Activated T-cell treated with anti-CD3 and anti-CD28 coated beads, Interleukin-2, amount 50 U/mL, for 24 hours (primary cell): Measurements from ENCODE around the gene SLC16A2.
"Not testable (repeated sequence)": the region's sequence is repeated elsewhere in the genome, so short reads cannot be mapped to it uniquely, and the experiment has no call there.

Experiments
- DNase-seq: peaks from one replicate; pipeline ENCODE4 v3.0.0-alpha.2; 2020
- H3K27ac Mint-ChIP-seq: 2 replicates; pipeline ENCODE4 v1.8.0; 2020; ENCODE audit warnings: mild to moderate bottlenecking, mixed read lengths
- H3K27me3 Mint-ChIP-seq: 2 replicates; pipeline ENCODE4 v1.8.0; 2020; ENCODE audit warnings: mixed read lengths
- H3K36me3 Mint-ChIP-seq: 2 replicates; pipeline ENCODE4 v1.8.0; 2020; ENCODE audit warnings: low read depth, mixed read lengths
- H3K4me1 Mint-ChIP-seq: 2 replicates; pipeline ENCODE4 v1.8.0; 2020; ENCODE audit warnings: low read depth, mixed read lengths
- H3K4me3 Mint-ChIP-seq: 2 replicates; pipeline ENCODE4 v1.8.0; 2020; ENCODE audit warnings: mild to moderate bottlenecking, moderate library complexity, mixed read lengths
- H3K9me3 Mint-ChIP-seq: 2 replicates; pipeline ENCODE4 v1.8.0; 2020; ENCODE audit warnings: mixed read lengths

SLC16A2 gene

DNA sequence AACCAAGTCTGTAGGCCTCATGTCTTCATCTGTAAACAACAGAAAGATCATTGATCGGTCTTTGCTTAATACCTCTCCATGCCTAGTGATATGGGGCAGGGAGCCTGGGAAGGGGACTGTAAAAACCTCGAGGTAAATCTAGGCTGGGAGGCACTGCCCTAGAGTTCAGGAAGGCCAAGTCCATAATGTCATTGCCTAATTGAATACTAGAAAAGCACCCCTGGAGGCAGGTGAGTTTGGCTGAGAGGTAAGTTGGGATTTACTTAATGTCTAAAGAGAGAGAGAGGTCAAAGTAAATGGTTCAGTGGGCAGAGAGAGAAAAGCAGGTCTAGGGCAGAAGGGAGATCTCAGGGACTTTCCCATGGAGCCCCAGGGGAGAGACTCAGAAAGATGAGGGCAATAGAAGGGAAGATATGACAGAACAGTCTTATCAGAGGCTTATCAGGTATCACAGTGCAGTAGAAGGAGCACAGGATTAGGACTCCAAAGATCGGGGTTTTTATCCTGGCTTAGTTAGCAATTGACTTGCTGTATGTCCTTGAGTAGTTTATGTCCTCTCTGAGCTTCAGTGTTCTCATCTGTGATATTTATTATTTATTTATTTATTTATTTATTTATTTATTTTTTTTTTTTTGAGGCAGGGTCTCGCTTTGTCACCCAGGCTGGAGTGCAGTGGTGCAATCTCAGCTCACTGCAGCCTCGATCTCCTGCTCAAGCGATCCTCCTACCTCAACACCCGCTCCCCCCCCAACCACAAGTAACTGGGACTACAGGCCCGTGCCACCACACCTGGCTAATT is 85.2 kb downstream of the SLC16A2 start:
- no peaks in the 10 kb centered on the region for H3K4me1 Mint-ChIP-seq
- no peaks in the 10 kb centered on the region for H3K36me3 Mint-ChIP-seq
- no peak overlapping the region for H3K27ac Mint-ChIP-seq
- no peaks in the 10 kb centered on the region for H3K9me3 Mint-ChIP-seq
- H3K4me3 Mint-ChIP-seq = no peak overlapping the region
- H3K27me3 Mint-ChIP-seq = peaks cover 39% of the 10 kb centered on the region
- DNase-seq = no peak

DNA sequence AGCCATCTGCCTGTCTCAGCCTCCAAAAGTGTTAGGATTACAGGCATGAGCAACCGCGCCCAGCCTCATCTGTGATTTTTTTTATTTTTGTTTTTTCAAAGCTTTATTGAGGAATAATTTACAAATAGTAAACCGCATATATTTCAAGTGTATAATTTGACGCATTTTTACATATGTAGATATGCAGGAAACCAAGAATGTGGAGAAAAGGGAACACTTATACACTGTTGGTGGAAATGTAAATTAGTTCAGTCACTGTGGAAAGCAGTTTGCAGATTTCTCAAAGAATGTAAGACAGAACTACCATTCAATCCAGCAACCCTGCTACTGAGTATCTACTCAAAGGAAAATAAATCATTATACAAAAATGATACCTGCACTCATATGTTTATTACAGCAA is 85.9 kb downstream of the SLC16A2 start:
- DNase-seq = no peak
- Mint-ChIP-seq H3K9me3 (no peaks in the 10 kb centered on the region), H3K4me1 (no peaks in the 10 kb centered on the region), H3K27me3 (peaks cover 45% of the 10 kb centered on the region), H3K4me3 (no peak overlapping the region), H3K36me3 (no peaks in the 10 kb centered on the region), H3K27ac (no peak overlapping the region)

GRCh38 chrX:74509989-74510388 is 88.7 kb downstream of the SLC16A2 start:
- no peaks in the 10 kb centered on the region for H3K36me3 Mint-ChIP-seq
- no peak for DNase-seq
- no peaks in the 10 kb centered on the region for H3K4me1 Mint-ChIP-seq
- no peaks in the 10 kb centered on the region for H3K9me3 Mint-ChIP-seq
- no peak overlapping the region for H3K4me3 Mint-ChIP-seq
- H3K27me3 Mint-ChIP-seq = peaks cover 46% of the 10 kb centered on the region
- H3K27ac Mint-ChIP-seq = no peak overlapping the region

- no peak overlapping the region for H3K27ac Mint-ChIP-seq
- no peak for DNase-seq
- H3K4me3 Mint-ChIP-seq = no peak overlapping the region
- peaks cover 47% of the 10 kb centered on the region for H3K27me3 Mint-ChIP-seq
- no peaks in the 10 kb centered on the region for H3K4me1 Mint-ChIP-seq
- H3K9me3 Mint-ChIP-seq = no peaks in the 10 kb centered on the region
- no peaks in the 10 kb centered on the region for H3K36me3 Mint-ChIP-seq
Observed at GRCh38 chrX:74510401-74510800, 89.1 kb downstream of the SLC16A2 start.

DNA sequence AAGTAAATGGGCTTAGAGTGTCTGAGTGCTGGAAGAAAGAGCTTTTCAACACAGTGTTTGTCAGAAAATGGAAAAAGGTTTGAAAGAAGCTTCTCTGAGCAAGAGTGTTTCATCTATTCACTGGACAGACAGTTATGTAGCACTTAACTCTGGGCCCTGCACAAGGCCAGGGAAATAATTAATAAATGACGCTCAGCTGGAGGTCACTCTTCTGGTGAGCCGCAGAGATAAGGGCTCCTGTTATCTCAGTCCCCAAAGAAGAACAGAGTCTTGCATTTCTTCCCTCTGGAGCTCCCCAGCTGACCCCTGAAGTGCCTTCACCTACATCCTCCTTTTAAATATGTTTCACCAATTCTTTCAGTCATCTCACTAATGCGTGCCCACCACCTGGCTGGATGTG is 90.4 kb downstream of the SLC16A2 start:
- no peak for DNase-seq
- Mint-ChIP-seq H3K9me3 (peaks cover 3% of the 10 kb centered on the region), H3K4me1 (no peaks in the 10 kb centered on the region), H3K27ac (no peak overlapping the region), H3K36me3 (no peaks in the 10 kb centered on the region), H3K4me3 (no peak overlapping the region), H3K27me3 (peaks cover 43% of the 10 kb centered on the region)

GRCh38 chrX:74514384-74514783 is 93.1 kb downstream of the SLC16A2 start:
- Mint-ChIP-seq H3K4me1 (no peaks in the 10 kb centered on the region), H3K4me3 (no peak overlapping the region), H3K9me3 (peaks cover 5% of the 10 kb centered on the region), H3K27ac (no peak overlapping the region), H3K36me3 (no peaks in the 10 kb centered on the region), H3K27me3 (peaks cover 45% of the 10 kb centered on the region)
- no peak for DNase-seq

- H3K36me3 Mint-ChIP-seq = no peaks in the 10 kb centered on the region
- peaks cover 41% of the 10 kb centered on the region for H3K27me3 Mint-ChIP-seq
- H3K4me1 Mint-ChIP-seq = no peaks in the 10 kb centered on the region
- H3K27ac Mint-ChIP-seq = no peak overlapping the region
- H3K4me3 Mint-ChIP-seq = no peak overlapping the region
- peaks cover 5% of the 10 kb centered on the region for H3K9me3 Mint-ChIP-seq
- no peak for DNase-seq
Observed at GRCh38 chrX:74515356-74515755, 94.1 kb downstream of the SLC16A2 start.

DNA sequence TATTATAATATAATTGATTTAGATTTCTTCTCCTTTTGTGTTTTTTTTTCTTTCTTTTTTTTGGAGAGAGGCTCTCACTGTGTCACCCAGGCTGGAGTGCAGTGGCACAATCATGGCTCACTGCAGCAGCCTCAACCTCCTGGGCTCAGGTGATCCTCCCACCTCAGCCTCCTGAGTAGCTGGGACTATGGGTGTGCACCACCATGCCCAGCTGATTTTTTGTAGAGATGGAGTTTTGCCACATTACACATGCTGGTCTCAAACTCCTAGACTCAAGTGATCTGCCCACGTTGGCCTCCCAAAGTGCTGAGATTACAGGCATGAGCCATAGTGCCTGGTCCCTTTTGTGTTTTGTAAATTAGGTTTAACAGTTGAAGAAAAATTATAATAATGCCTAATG is 94.7 kb downstream of the SLC16A2 start:
- peaks cover 38% of the 10 kb centered on the region for H3K27me3 Mint-ChIP-seq
- H3K27ac Mint-ChIP-seq, H3K36me3 Mint-ChIP-seq, DNase-seq, H3K4me3 Mint-ChIP-seq, H3K4me1 Mint-ChIP-seq, H3K9me3 Mint-ChIP-seq: not testable (repeated sequence)

DNA sequence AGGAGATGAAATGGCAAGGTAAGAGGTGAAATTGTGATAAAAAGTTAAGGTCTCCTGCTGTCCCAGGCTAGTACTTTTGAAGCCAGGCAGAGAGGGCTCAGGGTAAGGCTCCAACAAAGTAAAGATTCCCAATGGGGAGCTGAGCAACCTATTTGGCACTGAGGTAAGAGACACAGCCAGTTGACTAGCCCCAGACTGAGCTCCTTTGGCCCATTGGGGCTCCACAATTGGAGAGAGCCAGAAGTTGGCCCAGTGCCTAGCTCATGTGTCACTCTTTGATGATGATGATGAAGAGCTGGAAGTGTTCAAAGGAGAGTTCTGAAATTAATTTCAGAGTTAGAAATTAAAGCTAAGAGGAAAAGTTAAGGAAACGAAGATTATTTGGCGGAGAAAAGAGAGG is 98.6 kb downstream of the SLC16A2 start:
- H3K36me3 Mint-ChIP-seq = no peaks in the 10 kb centered on the region
- H3K4me1 Mint-ChIP-seq = no peaks in the 10 kb centered on the region
- peaks cover 18% of the 10 kb centered on the region for H3K27me3 Mint-ChIP-seq
- peaks cover 5% of the 10 kb centered on the region for H3K9me3 Mint-ChIP-seq
- no peak for DNase-seq
- H3K4me3 Mint-ChIP-seq = no peak overlapping the region
- H3K27ac Mint-ChIP-seq = no peak overlapping the region

GRCh38 chrX:74520291-74520690 is 99.0 kb downstream of the SLC16A2 start:
- no peak for DNase-seq
- H3K36me3 Mint-ChIP-seq = no peaks in the 10 kb centered on the region
- H3K4me3 Mint-ChIP-seq = no peak overlapping the region
- peaks cover 5% of the 10 kb centered on the region for H3K9me3 Mint-ChIP-seq
- H3K27me3 Mint-ChIP-seq = peaks cover 16% of the 10 kb centered on the region
- no peaks in the 10 kb centered on the region for H3K4me1 Mint-ChIP-seq
- H3K27ac Mint-ChIP-seq = no peak overlapping the region

DNA sequence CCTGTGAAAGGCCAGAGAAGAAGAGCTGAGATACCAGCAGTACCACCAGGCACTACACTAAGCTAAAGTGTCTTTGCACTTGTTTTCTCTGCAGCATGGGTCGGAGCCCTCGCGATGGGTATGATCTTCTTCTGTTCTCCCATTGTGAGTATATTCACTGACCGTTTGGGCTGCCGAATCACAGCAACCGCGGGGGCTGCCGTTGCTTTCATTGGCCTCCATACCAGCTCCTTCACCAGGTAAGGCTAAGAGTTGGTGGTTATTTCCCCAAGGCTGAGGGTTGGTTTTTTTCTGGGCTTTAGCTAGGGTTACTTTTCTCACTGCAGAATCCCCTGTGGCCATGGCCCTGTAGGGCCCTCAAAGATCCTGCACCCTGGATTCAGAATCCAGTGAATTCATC is 99.6 kb downstream of the SLC16A2 start:
- H3K4me1 Mint-ChIP-seq = no peaks in the 10 kb centered on the region
- H3K4me3 Mint-ChIP-seq = no peak overlapping the region
- no peak overlapping the region for H3K27ac Mint-ChIP-seq
- H3K27me3 Mint-ChIP-seq = peaks cover 15% of the 10 kb centered on the region
- peaks cover 5% of the 10 kb centered on the region for H3K9me3 Mint-ChIP-seq
- no peak for DNase-seq
- no peaks in the 10 kb centered on the region for H3K36me3 Mint-ChIP-seq

DNA sequence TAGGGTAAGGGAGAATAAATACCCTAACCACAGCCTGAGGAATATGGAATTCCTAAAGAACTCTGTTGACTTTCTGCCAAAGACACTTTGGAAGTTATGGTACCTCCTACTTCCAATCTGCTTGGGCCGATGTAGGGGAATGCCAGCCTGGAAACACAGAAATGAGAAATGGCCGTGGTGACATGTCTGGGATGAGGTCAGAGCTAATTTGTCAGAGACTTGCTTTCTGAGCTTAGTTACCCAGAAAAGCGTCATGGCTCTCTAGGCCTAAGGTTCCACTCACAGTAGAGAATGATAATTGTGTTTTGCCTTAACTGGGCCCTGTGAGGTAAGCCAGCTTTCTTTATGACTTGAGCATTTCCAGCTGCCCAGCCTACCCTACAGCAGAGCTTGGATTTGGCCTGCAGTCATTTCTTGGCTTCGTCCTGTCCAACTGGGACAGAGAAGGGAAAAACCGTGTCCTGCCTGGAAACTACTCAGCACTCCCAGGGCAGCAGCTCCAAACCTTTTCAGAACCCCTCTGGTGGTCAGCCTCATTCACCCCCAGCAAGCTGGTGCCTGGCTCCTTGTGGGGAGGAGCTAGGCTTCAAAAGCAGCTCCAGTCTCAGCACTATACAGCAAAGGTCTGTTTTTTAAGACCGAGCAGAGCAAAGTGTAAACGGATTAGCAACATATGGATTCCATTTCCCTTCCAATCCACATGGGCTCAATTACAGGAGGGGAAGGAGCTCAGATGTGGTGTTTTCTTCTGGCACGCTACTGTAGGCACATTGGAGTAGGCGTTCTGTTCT is 100.9 kb downstream of the SLC16A2 start:
- H3K4me3 Mint-ChIP-seq = no peak overlapping the region
- H3K4me1 Mint-ChIP-seq = no peaks in the 10 kb centered on the region

GRCh38 chrX:74523224-74523623 is 101.9 kb downstream of the SLC16A2 start:
- no peak for DNase-seq
- Mint-ChIP-seq H3K4me3 (no peak overlapping the region), H3K27me3 (peaks cover 4% of the 10 kb centered on the region), H3K27ac (no peak overlapping the region), H3K4me1 (no peaks in the 10 kb centered on the region), H3K36me3 (no peaks in the 10 kb centered on the region), H3K9me3 (no peaks in the 10 kb centered on the region)

More for the DNA sequence above, 100.9 kb downstream of the SLC16A2 start:
- no peak for DNase-seq
- no peak overlapping the region for H3K27ac Mint-ChIP-seq
- H3K36me3 Mint-ChIP-seq = no peaks in the 10 kb centered on the region
- no peaks in the 10 kb centered on the region for H3K9me3 Mint-ChIP-seq
- peaks cover 9% of the 10 kb centered on the region for H3K27me3 Mint-ChIP-seq

DNA sequence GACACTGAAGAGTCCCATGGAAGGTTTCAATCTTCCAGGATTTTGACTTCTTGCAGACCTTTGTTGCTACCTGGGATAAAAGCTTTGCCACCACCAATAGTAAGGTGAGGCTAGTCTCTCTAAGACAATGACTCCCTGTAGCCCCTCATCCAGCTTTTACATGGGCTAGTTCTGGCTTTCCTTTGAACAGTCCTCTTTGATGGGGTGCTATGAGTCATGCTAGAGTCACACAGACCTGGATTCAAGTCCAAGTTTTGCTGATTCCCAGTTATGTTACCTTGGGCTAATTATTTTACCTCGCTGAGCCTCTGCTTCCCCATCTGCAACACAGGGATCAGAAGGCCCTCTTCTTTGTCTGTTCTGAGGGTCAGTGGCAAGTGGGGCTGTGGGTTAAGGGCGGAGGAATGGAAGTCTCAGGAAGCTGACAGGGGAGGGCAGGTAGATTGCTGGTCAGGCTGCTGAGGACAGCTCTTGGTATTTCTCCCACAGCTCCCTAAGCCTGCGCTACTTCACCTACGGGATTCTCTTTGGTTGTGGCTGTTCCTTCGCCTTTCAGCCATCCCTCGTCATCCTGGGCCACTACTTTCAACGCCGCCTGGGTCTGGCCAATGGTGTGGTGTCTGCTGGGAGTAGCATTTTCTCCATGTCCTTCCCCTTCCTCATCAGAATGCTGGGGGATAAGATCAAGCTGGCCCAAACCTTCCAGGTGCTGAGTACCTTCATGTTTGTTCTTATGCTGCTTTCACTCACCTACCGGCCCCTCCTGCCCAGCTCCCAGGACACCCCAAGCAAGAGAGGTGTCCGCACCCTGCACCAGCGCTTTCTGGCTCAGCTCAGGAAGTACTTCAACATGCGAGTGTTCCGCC is 102.8 kb downstream of the SLC16A2 start:
- no peaks in the 10 kb centered on the region for H3K9me3 Mint-ChIP-seq
- H3K4me1 Mint-ChIP-seq = no peaks in the 10 kb centered on the region
- DNase-seq = no peak
- no peaks in the 10 kb centered on the region for H3K36me3 Mint-ChIP-seq
- no peak overlapping the region for H3K4me3 Mint-ChIP-seq
- H3K27me3 Mint-ChIP-seq = peaks cover 4% of the 10 kb centered on the region
- no peak overlapping the region for H3K27ac Mint-ChIP-seq
